ENCODE measurements around the gene WDR1.

Gene WDR1, protein sequence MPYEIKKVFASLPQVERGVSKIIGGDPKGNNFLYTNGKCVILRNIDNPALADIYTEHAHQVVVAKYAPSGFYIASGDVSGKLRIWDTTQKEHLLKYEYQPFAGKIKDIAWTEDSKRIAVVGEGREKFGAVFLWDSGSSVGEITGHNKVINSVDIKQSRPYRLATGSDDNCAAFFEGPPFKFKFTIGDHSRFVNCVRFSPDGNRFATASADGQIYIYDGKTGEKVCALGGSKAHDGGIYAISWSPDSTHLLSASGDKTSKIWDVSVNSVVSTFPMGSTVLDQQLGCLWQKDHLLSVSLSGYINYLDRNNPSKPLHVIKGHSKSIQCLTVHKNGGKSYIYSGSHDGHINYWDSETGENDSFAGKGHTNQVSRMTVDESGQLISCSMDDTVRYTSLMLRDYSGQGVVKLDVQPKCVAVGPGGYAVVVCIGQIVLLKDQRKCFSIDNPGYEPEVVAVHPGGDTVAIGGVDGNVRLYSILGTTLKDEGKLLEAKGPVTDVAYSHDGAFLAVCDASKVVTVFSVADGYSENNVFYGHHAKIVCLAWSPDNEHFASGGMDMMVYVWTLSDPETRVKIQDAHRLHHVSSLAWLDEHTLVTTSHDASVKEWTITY

DNA sequence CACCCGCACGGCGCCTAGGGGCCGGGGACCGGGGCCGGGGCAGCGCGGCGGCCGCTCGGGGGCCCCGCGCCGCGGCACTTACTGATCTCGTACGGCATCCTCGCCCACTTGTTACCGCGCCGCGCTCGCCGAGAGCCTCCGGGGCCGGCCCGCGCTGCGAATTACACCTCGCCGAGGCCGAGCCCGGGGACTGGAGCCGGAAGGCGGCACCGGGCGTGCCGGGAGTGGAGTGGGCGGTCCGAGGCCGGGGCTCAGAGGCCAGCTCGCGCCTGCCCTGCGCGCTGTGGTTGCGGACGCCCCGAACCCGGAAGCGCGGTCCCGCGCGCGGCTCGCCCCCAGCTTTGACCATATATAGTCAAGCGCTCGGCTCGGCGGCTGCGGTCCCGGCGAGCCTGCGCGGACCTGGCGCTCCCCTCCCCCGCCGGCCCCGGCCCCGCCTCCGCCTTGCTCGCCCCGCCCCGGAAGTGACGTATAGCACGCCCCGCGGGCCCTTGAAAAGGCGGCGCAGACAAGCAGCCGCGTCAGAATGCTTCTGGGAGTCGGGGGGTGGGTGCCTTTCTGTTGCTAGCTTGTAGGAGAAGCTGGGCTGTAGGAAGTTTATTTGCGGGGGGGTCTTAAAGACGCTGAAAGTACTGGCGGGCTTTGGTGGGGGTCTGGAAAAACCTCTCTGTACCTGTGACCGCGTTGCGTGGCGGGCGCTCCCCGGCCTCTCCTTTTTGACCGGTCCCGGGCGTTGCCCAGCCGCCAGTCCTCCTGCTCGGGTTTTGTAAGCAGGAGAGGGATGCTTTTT lies at the start of gene WDR1:
Gene WDR1 (minus strand): TSS at position 231 of the 790 bp plus-strand sequence. CDS start 133 bp downstream, at position 98.
- peak; percentile 91 for DNase-seq (ENCODE audit: low read depth)
- peak within 1 kb of the TSS; percentile 77 for H3K4me3 ChIP-seq (ENCODE audit: control insufficient read depth, low read depth, low read length)
- TF ChIP-seq, protein P1, sequence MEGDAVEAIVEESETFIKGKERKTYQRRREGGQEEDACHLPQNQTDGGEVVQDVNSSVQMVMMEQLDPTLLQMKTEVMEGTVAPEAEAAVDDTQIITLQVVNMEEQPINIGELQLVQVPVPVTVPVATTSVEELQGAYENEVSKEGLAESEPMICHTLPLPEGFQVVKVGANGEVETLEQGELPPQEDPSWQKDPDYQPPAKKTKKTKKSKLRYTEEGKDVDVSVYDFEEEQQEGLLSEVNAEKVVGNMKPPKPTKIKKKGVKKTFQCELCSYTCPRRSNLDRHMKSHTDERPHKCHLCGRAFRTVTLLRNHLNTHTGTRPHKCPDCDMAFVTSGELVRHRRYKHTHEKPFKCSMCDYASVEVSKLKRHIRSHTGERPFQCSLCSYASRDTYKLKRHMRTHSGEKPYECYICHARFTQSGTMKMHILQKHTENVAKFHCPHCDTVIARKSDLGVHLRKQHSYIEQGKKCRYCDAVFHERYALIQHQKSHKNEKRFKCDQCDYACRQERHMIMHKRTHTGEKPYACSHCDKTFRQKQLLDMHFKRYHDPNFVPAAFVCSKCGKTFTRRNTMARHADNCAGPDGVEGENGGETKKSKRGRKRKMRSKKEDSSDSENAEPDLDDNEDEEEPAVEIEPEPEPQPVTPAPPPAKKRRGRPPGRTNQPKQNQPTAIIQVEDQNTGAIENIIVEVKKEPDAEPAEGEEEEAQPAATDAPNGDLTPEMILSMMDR (conservative IDR thresholded peaks at IDR 0.05; ENCODE audit: control insufficient read depth, insufficient read depth, low read depth, low read length), result no peak

DNA sequence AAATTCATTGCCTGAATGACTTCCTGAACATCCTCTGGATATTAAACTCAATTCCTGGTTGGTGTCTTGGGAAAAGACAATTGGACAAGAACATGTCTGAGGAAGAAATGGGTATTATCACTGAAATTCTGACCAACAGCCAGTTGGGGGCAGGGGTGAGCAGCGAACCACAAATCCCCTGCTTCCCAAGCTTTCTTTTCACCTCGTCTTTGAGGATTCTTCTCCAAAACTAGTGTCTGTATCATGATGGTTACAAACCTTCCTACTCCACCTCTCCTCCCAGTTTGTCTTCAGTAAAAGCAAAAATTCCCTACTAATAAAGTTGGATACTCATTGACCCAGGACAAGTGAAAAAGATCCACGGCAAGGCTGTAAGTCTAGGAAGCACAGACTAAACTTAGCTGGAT lies 48.3 kb upstream of the WDR1 start:
- H3K4me3 ChIP-seq (ENCODE audit: control insufficient read depth, low read depth, low read length), result no peak overlapping the region
- TF ChIP-seq, protein P1 (conservative IDR thresholded peaks at IDR 0.05; ENCODE audit: control insufficient read depth, insufficient read depth, low read depth, low read length), result peak; percentile 75
- DNase-seq (ENCODE audit: low read depth), result peak; percentile 52

DNA sequence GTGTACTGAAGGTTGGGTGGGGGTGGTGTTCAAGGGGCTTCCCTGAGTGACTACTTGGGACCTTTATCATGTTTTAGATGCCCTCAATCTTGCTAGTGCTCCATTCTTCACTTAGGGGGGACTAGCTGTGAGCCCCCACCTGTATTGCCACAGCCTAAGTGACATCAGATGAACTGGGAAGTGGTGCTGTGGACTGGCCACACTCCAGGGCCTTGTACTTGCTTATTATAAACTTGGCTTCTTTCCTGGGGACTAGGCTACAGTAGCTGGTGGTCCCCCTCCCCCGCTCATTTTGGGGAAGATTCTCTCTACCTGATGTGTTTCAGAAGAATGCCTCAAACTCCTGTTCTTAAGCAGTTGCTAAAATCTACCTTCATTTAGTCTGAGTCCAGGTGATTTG lies 46.7 kb upstream of the WDR1 start:
- no peak overlapping the region for H3K4me3 ChIP-seq (ENCODE audit: control insufficient read depth, low read depth, low read length)

DNA sequence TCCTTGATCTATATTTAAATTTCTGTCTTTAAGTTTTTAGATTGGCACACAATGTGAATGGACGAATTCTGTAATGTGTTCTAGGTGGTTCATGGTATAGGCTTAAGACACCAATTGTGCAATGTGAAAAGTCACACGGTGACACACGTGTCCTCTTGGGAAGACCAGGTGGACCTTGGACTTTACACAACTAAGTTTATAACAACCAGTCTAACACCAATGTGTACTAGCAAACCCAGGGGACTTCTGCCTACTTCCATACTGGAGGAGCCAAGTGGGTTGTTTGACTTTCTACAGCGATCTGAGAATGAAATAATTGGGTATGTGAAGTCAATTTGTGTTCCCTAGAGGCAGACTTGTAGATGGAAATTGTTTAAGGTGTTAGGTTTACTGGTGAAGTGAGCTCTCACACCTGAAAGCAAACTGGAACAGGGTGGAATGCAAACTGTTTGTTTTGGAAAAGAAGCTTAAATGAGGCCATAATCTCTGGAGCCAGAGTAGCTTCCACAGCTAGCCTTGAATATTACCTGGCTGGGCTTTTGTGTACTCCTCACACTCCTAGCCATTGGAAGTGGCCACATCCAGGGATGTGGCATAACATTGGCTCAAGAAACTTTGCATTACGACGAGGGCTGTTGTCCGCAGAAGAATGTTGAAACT lies 45.9 kb upstream of the WDR1 start:
- no peak overlapping the region for H3K4me3 ChIP-seq (ENCODE audit: control insufficient read depth, low read depth, low read length)
- DNase-seq (ENCODE audit: low read depth), result no peak
- TF ChIP-seq, protein P1 (conservative IDR thresholded peaks at IDR 0.05; ENCODE audit: control insufficient read depth, insufficient read depth, low read depth, low read length), result no peak

More for the DNA sequence above, 46.7 kb upstream of the WDR1 start:
- no peak for DNase-seq (ENCODE audit: low read depth)
- TF ChIP-seq, protein P1 (conservative IDR thresholded peaks at IDR 0.05; ENCODE audit: control insufficient read depth, insufficient read depth, low read depth, low read length), result no peak

DNA sequence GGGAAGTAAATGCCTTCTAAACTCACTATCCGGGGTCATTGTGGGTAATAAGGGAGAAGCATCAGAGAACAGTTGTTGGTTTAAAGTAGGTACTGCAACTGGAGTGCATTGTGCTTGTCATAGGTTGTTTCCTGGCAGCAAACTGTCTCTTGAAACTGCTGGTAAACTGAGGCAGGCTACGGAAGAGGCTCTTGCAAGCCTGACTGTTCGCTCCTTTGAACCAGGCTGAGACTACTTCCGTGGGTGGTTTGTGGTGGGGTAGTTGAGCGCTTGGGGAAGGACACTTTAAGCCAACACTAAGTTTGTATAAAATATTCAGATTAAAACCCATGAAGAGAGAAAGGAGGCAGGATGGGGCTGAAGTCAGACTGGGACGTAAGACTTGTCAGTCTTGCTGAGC lies 45.2 kb upstream of the WDR1 start:
- TF ChIP-seq, protein P1 (conservative IDR thresholded peaks at IDR 0.05; ENCODE audit: control insufficient read depth, insufficient read depth, low read depth, low read length), result no peak
- no peak overlapping the region for H3K4me3 ChIP-seq (ENCODE audit: control insufficient read depth, low read depth, low read length)
- DNase-seq (ENCODE audit: low read depth), result no peak

DNA sequence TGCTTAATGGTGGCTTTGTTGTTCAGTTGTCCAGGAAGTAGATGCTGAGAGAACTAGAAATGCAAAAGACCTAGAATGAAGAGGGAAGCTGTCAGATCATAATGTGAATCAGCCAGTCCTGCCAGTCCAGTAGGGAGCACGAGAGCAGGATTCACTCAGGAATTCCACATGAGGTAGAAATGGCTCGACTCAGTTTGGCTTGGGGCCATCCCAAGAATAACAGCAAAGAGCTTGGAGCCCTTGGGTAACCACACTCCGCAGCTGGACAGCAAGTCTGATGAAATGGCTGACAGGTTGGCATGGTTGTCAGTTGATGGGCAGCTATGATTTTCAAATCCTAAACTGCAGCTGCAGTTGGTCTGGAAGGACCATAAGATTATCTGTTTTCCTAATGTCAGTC lies 44.5 kb upstream of the WDR1 start:
- DNase-seq (ENCODE audit: low read depth), result no peak
- H3K4me3 ChIP-seq (ENCODE audit: control insufficient read depth, low read depth, low read length), result no peak overlapping the region
- TF ChIP-seq, protein P1 (conservative IDR thresholded peaks at IDR 0.05; ENCODE audit: control insufficient read depth, insufficient read depth, low read depth, low read length), result no peak
